Trophoblast cell (in vitro differentiated cells and primary cell): ENCODE data around the gene IL6R.

Experiments
- DNase-seq, 2 donors: peaks; one replicate each; pipeline ENCODE4 v3.0.0-alpha.2; 2016
- H2AFZ ChIP-seq: 2 replicates; pipeline ENCODE4 v1.6.1; 2013; ENCODE audit warnings: low read length, moderate library complexity, mild to moderate bottlenecking; ENCODE audit not compliant: insufficient read depth, poor library complexity
- H2AK5ac ChIP-seq: 2 replicates; pipeline ENCODE4 v1.6.1; 2013; ENCODE audit warnings: mild to moderate bottlenecking, low read length
- H2BK120ac ChIP-seq: 2 replicates; pipeline ENCODE4 v1.6.1; 2013; ENCODE audit warnings: low read length, mild to moderate bottlenecking, moderate library complexity; ENCODE audit not compliant: insufficient read depth, poor library complexity
- H2BK12ac ChIP-seq: 2 replicates; pipeline ENCODE4 v1.6.1; 2013; ENCODE audit warnings: mild to moderate bottlenecking, low read length, moderate library complexity
- H2BK5ac ChIP-seq: 2 replicates; pipeline ENCODE4 v1.6.1; 2013; ENCODE audit warnings: low read length, low read depth, moderate library complexity, mild to moderate bottlenecking; ENCODE audit not compliant: poor library complexity
- H3K14ac ChIP-seq: 2 replicates; pipeline ENCODE4 v1.6.1; 2013; ENCODE audit warnings: mild to moderate bottlenecking, low read length
- H3K18ac ChIP-seq: 2 replicates; pipeline ENCODE4 v1.6.1; 2013; ENCODE audit warnings: mild to moderate bottlenecking, low read length
- H3K23ac ChIP-seq: 2 replicates; pipeline ENCODE4 v1.6.1; 2013; ENCODE audit warnings: low read length
- H3K27ac ChIP-seq: 2 replicates; pipeline ENCODE4 v1.5.1; 2013; ENCODE audit warnings: low read depth, mild to moderate bottlenecking, inconsistent platforms, low read length, moderate library complexity
- H3K27me3 ChIP-seq: 2 replicates; pipeline ENCODE4 v1.6.1; 2013; ENCODE audit warnings: inconsistent platforms, mild to moderate bottlenecking, low read length, moderate library complexity; ENCODE audit not compliant: insufficient read depth
- H3K36me3 ChIP-seq, 2 experiments: 1 replicate in 1 of 2; 2 replicates in 1 of 2; pipeline ENCODE4 v1.6.1; 2013; ENCODE audit warnings: low read length in 2 of 2, mild to moderate bottlenecking in 2 of 2, moderate library complexity in 1 of 2; ENCODE audit not compliant: insufficient read depth in 2 of 2, control insufficient read depth in 1 of 2
- H3K4ac ChIP-seq: 2 replicates; pipeline ENCODE4 v1.6.1; 2013; ENCODE audit warnings: low read depth, mild to moderate bottlenecking, low read length, moderate library complexity
- H3K4me1 ChIP-seq, 2 experiments: 1 replicate in 1 of 2; 2 replicates in 1 of 2; pipeline ENCODE4 v1.6.1; 2013; ENCODE audit warnings: low read length in 2 of 2, mild to moderate bottlenecking in 2 of 2, moderate library complexity in 1 of 2; ENCODE audit not compliant: insufficient read depth in 2 of 2, control insufficient read depth in 1 of 2
- H3K4me2 ChIP-seq: 2 replicates; pipeline ENCODE4 v1.6.1; 2013; ENCODE audit warnings: inconsistent platforms, mild to moderate bottlenecking, low read length, moderate library complexity
- H3K4me3 ChIP-seq: 2 replicates; pipeline ENCODE4 v1.5.1; 2013; ENCODE audit warnings: mild to moderate bottlenecking, low read depth, low read length, inconsistent platforms
- H3K79me1 ChIP-seq: one replicate; pipeline ENCODE4 v1.6.1; 2013; ENCODE audit warnings: low read length
- H3K79me2 ChIP-seq: 2 replicates; pipeline ENCODE4 v1.6.1; 2013; ENCODE audit warnings: low read length, mild to moderate bottlenecking; ENCODE audit not compliant: control insufficient read depth, insufficient read depth, poor library complexity
- H3K9ac ChIP-seq: 2 replicates; pipeline ENCODE4 v1.6.1; 2013; ENCODE audit warnings: mild to moderate bottlenecking, low read length
- H3K9me3 ChIP-seq: 2 replicates; pipeline ENCODE4 v1.6.1; 2013; ENCODE audit warnings: low read depth, mild to moderate bottlenecking, control low read depth, inconsistent platforms, low read length; ENCODE audit not compliant: insufficient read depth
- H4K12ac ChIP-seq: 2 replicates; pipeline ENCODE4 v1.6.1; 2013; ENCODE audit warnings: low read depth, mild to moderate bottlenecking, low read length, moderate library complexity
- H4K8ac ChIP-seq: 2 replicates; pipeline ENCODE4 v1.6.1; 2013; ENCODE audit warnings: low read depth, mild to moderate bottlenecking, low read length, moderate library complexity
- H4K91ac ChIP-seq: one replicate; pipeline ENCODE4 v1.6.1; 2013; ENCODE audit warnings: low read depth, mild to moderate bottlenecking, low read length, moderate library complexity
- whole genome bisulfite sequencing: extraction: QIAGEN DNeasy Blood & Tissue Kit; methylation state at CpG from one replicate; pipeline ENCODE4 v1.1.7; 2013; ENCODE audit warnings: missing lambda C conversion rate; ENCODE audit not compliant: insufficient read length, insufficient coverage; ENCODE audit errors: extremely low coverage; 5-methylcytosine and 5-hydroxymethylcytosine counted together

The IL6R gene

GRCh38 chr1:154489695-154490274, 84.6 kb downstream of the IL6R start:
- no peak overlapping the region for H2BK5ac ChIP-seq
- H4K12ac ChIP-seq = no peak overlapping the region
- no peak overlapping the region for H3K27ac ChIP-seq
- H3K9me3 ChIP-seq = peaks cover 2% of the 10 kb centered on the region
- no peak for DNase-seq
- no peak overlapping the region for H3K9ac ChIP-seq
- H2AFZ ChIP-seq = no peak overlapping the region
- no peak overlapping the region for H3K4me2 ChIP-seq
- H3K79me2 ChIP-seq = no peaks in the 10 kb centered on the region
- no peaks in the 10 kb centered on the region for H3K27me3 ChIP-seq
- no peak overlapping the region for H2BK120ac ChIP-seq
- H3K23ac ChIP-seq = no peak overlapping the region
- no peak overlapping the region for H4K8ac ChIP-seq
- no peaks in the 10 kb centered on the region for H3K36me3 ChIP-seq
- no peak overlapping the region for H4K91ac ChIP-seq
- no peak overlapping the region for H3K18ac ChIP-seq
- no peaks in the 10 kb centered on the region for H3K79me1 ChIP-seq
- H3K4ac ChIP-seq = no peak overlapping the region
- WGBS = no CpG with 5 or more reads among the region's 5 CpGs
- no peak overlapping the region for H2BK12ac ChIP-seq
- H2AK5ac ChIP-seq = no peak overlapping the region
- H3K14ac ChIP-seq = no peak overlapping the region
- no peaks in the 10 kb centered on the region for H3K4me1 ChIP-seq
- H3K4me3 ChIP-seq = no peak overlapping the region

- Histone ChIP-seq H2BK5ac (no peak overlapping the region), H2BK12ac (no peak overlapping the region), H3K18ac (no peak overlapping the region), H3K79me1 (no peaks in the 10 kb centered on the region), H2AK5ac (no peak overlapping the region), H4K12ac (no peak overlapping the region), H3K4me1 (no peaks in the 10 kb centered on the region), H3K4me2 (no peak overlapping the region), H3K4ac (no peak overlapping the region), H3K27me3 (no peaks in the 10 kb centered on the region), H3K14ac (no peak overlapping the region), H4K8ac (no peak overlapping the region), H3K27ac (no peak overlapping the region), H2AFZ (no peak overlapping the region), H3K36me3 (no peaks in the 10 kb centered on the region), H3K9ac (no peak overlapping the region), H2BK120ac (no peak overlapping the region), H3K4me3 (no peak overlapping the region), H3K9me3 (peaks cover 2% of the 10 kb centered on the region), H3K79me2 (no peaks in the 10 kb centered on the region), H3K23ac (no peak overlapping the region), H4K91ac (no peak overlapping the region)
- no peak for DNase-seq
- WGBS = no CpG with 5 or more reads among the region's 1 CpG
These were observed 85.2 kb downstream of the IL6R start for GRCh38 chr1:154490317-154490716.

GRCh38 chr1:154492115-154492514, 87.0 kb downstream of the IL6R start:
- H3K9me3 ChIP-seq = peaks cover 2% of the 10 kb centered on the region
- no peak overlapping the region for H3K9ac ChIP-seq
- no peak overlapping the region for H3K14ac ChIP-seq
- no peaks in the 10 kb centered on the region for H3K79me2 ChIP-seq
- H4K91ac ChIP-seq = no peak overlapping the region
- H3K27ac ChIP-seq = no peak overlapping the region
- no peak overlapping the region for H3K4me2 ChIP-seq
- H2BK120ac ChIP-seq = no peak overlapping the region
- peaks cover 0 to 2% of the 10 kb centered on the region in 2 experiments for H3K4me1 ChIP-seq
- no peak overlapping the region for H2BK5ac ChIP-seq
- no peak overlapping the region for H3K18ac ChIP-seq
- no peaks in the 10 kb centered on the region for H3K36me3 ChIP-seq
- no peak for DNase-seq
- no peak overlapping the region for H2BK12ac ChIP-seq
- no peak overlapping the region for H4K12ac ChIP-seq
- H2AK5ac ChIP-seq = no peak overlapping the region
- no CpG with 5 or more reads among the region's 4 CpGs for WGBS
- H3K27me3 ChIP-seq = no peaks in the 10 kb centered on the region
- no peak overlapping the region for H2AFZ ChIP-seq
- no peak overlapping the region for H3K23ac ChIP-seq
- H4K8ac ChIP-seq = no peak overlapping the region
- no peak overlapping the region for H3K4me3 ChIP-seq
- H3K4ac ChIP-seq = no peak overlapping the region
- H3K79me1 ChIP-seq = no peaks in the 10 kb centered on the region

GRCh38 chr1:154493276-154493675, 88.1 kb downstream of the IL6R start:
- Histone ChIP-seq H3K27ac (no peak overlapping the region), H4K91ac (no peak overlapping the region), H3K4ac (no peak overlapping the region), H3K9me3 (peaks cover 2% of the 10 kb centered on the region), H4K12ac (no peak overlapping the region), H3K27me3 (no peaks in the 10 kb centered on the region), H2BK5ac (no peak overlapping the region), H3K79me1 (no peaks in the 10 kb centered on the region), H3K79me2 (no peaks in the 10 kb centered on the region), H2BK120ac (no peak overlapping the region), H3K9ac (no peak overlapping the region), H2AK5ac (no peak overlapping the region), H2AFZ (no peak overlapping the region), H3K36me3 (no peaks in the 10 kb centered on the region), H4K8ac (no peak overlapping the region), H3K14ac (no peak overlapping the region), H2BK12ac (no peak overlapping the region), H3K4me2 (no peak overlapping the region), H3K18ac (no peak overlapping the region), H3K4me1 (peaks cover 0 to 2% of the 10 kb centered on the region in 2 experiments), H3K23ac (no peak overlapping the region), H3K4me3 (no peak overlapping the region)
- DNase-seq = no peak
- no CpG with 5 or more reads among the region's 8 CpGs for WGBS
